GM12878 (cell line): Measurements from ENCODE around the gene GNA14. TPM values are rescaled to one million over a fixed set of nuclear protein-coding genes. Genes with fewer than 3 reads are reported as not detected.

Experiments
- ATAC-seq: fragments of 200-7000 bp; cut with Tn5 transposase; 3 replicates; pipeline ENCODE4 v1.9.1; 2020; ENCODE audit warnings: mild to moderate bottlenecking, moderate library complexity
- BruUV-seq: library from RNA; stranded (reverse); fragments of 400-500 nt; replicated peaks from 2 replicates; lab custom pipeline; 2021; lab: Mats Ljungman, UMichigan
- CTCF ChIA-PET: fragments of 300-600 bp; sonication (Branson Sonifier 250); formaldehyde crosslinking; extraction: SDS; loops from one replicate; lab custom pipeline; 2021; ENCODE audit warnings: inconsistent platforms; lab: Yijun Ruan, JAX
- POLR2A ChIA-PET: fragments of 350-600 bp; formaldehyde crosslinking; extraction: SDS; loops from one replicate; lab custom pipeline; 2021; ENCODE audit warnings: inconsistent platforms; lab: Charles Lee
- RAD21 ChIA-PET: fragments of 300-600 bp; sonication (Branson Sonifier 250); formaldehyde crosslinking; loops from one replicate; lab custom pipeline; 2023; ENCODE audit warnings: antibody characterized with exemption; ENCODE audit not compliant: unreplicated experiment; lab: Charles Lee
- SMC1A ChIA-PET: fragments of 300-600 bp; sonication (Branson Sonifier 250); formaldehyde crosslinking; loops from one replicate; lab custom pipeline; 2023; ENCODE audit not compliant: unreplicated experiment, uncharacterized antibody; lab: Charles Lee
- DNase-seq: peaks from one replicate; pipeline ENCODE4 v3.0.0-alpha.2; 2011; ENCODE audit warnings: low read depth, low spot score
- FAIRE-seq: peaks from 3 replicates; lab custom pipeline; 2011; peaks lifted over from hg19 to GRCh38; lab: Jason Lieb, UNC
- H2AFZ ChIP-seq: 2 replicates; pipeline ENCODE4 v1.6.0; 2011; ENCODE audit warnings: low read depth, low read length, control low read depth; ENCODE audit not compliant: control insufficient read depth
- H3K27ac ChIP-seq: 2 replicates; pipeline ENCODE4 v1.5.1; 2011; ENCODE audit warnings: control low read depth; ENCODE audit not compliant: control insufficient read depth, insufficient read depth
- H3K27me3 ChIP-seq, 2 experiments: replicated peaks in 1 of 2; 2 replicates each; pipeline versions ENCODE4 v1.6.0 to v1.6.1; 2011; ENCODE audit warnings: low read length in 1 of 2; ENCODE audit not compliant: control insufficient read depth in 2 of 2, insufficient read depth in 2 of 2
- H3K36me3 ChIP-seq, 2 experiments: 2 replicates each; pipeline ENCODE4 v1.5.1; 2011; ENCODE audit warnings: low read length in 1 of 2; ENCODE audit not compliant: control insufficient read depth in 2 of 2, insufficient read depth in 2 of 2
- H3K4me1 ChIP-seq: 2 replicates; pipeline ENCODE4 v1.6.1; 2011; ENCODE audit warnings: mild to moderate bottlenecking, low read length, moderate library complexity, mixed read lengths; ENCODE audit not compliant: control insufficient read depth, insufficient read depth
- H3K4me2 ChIP-seq: 2 replicates; pipeline ENCODE4 v1.6.0; 2011; ENCODE audit warnings: control low read depth; ENCODE audit not compliant: control insufficient read depth, insufficient read depth
- H3K4me3 ChIP-seq: fragments of 200-600 bp; sonication (generic); 2 replicates; pipeline ENCODE4 v1.5.1; 2016
- H3K79me2 ChIP-seq: 2 replicates; pipeline ENCODE4 v1.6.0; 2011; ENCODE audit warnings: low read length; ENCODE audit not compliant: control insufficient read depth, insufficient read depth
- H3K9ac ChIP-seq: 2 replicates; pipeline ENCODE4 v1.8.0; 2011; ENCODE audit warnings: low read length, control low read depth, mixed read lengths; ENCODE audit not compliant: control insufficient read depth, insufficient read depth
- H3K9me3 ChIP-seq: replicated peaks from 3 replicates; pipeline ENCODE4 v1.5.1; 2011; ENCODE audit warnings: mild to moderate bottlenecking, low read length; ENCODE audit not compliant: control insufficient read depth, insufficient read depth
- H4K20me1 ChIP-seq: 2 replicates; pipeline ENCODE4 v1.6.0; 2011; ENCODE audit not compliant: control insufficient read depth, insufficient read depth
- CBFB ChIP-seq: IDR thresholded peaks from 2 replicates; pipeline ENCODE4 v1.6.1; 2016; ENCODE audit warnings: antibody characterized with exemption, low read depth
- HDAC6 ChIP-seq: fragments of 200-600 bp; sonication (generic); IDR thresholded peaks from one replicate; pipeline ENCODE4 v1.8.0; 2017; ENCODE audit warnings: antibody characterized with exemption; ENCODE audit not compliant: unreplicated experiment
- IKZF2 ChIP-seq, 2 experiments: fragments of 450-650 bp; IDR thresholded peaks; 2 replicates each; pipeline ENCODE4 v1.6.1; 2017; ENCODE audit warnings: mild to moderate bottlenecking in 2 of 2, moderate library complexity in 2 of 2
- KAT2A ChIP-seq: conservative IDR thresholded peaks from 2 replicates; pipeline ENCODE4 v1.6.1; 2011; ENCODE audit warnings: low read depth, low read length; ENCODE audit not compliant: control insufficient read depth
- MEF2B ChIP-seq: fragments of 450-650 bp; IDR thresholded peaks from 2 replicates; pipeline ENCODE4 v1.6.1; 2018; ENCODE audit warnings: mild to moderate bottlenecking, moderate library complexity; ENCODE audit not compliant: partially characterized antibody, poor library complexity, severe bottlenecking
- MTA3 ChIP-seq: IDR thresholded peaks from 2 replicates; pipeline ENCODE4 v1.6.1; 2012; ENCODE audit warnings: low read length, inconsistent platforms, borderline replicate concordance
- MYC ChIP-seq: IDR thresholded peaks from 2 replicates; pipeline ENCODE4 v1.6.1; 2011; ENCODE audit warnings: mild to moderate bottlenecking, low read length, moderate library complexity, inconsistent platforms; ENCODE audit not compliant: insufficient read depth, insufficient replicate concordance, insufficient read length, severe bottlenecking
- NFIC ChIP-seq: IDR thresholded peaks from 2 replicates; pipeline ENCODE4 v1.6.1; 2012; ENCODE audit warnings: low read depth, mild to moderate bottlenecking, inconsistent platforms, low read length, moderate library complexity
- NR2F1 ChIP-seq: fragments of 450-650 bp; conservative IDR thresholded peaks from 2 replicates; pipeline ENCODE4 v1.6.1; 2017; ENCODE audit warnings: mild to moderate bottlenecking
- NRF1 ChIP-seq: conservative IDR thresholded peaks from 2 replicates; pipeline ENCODE4 v1.6.1; 2011; ENCODE audit warnings: mild to moderate bottlenecking, low read depth, low read length, improper control_type of control experiment
- RB1 ChIP-seq: fragments of 450-650 bp; formaldehyde crosslinking; IDR thresholded peaks from 2 replicates; pipeline ENCODE4 v1.6.1; 2017; ENCODE audit warnings: mild to moderate bottlenecking, borderline replicate concordance
- SMAD1 ChIP-seq: fragments of 450-650 bp; IDR thresholded peaks from 2 replicates; pipeline ENCODE4 v1.6.1; 2018; ENCODE audit warnings: mild to moderate bottlenecking, low read depth; ENCODE audit not compliant: partially characterized antibody
- SMAD5 ChIP-seq: IDR thresholded peaks from 2 replicates; pipeline ENCODE4 v1.6.1; 2016; ENCODE audit warnings: antibody characterized with exemption, low read depth
- SREBF2 ChIP-seq: IDR thresholded peaks from 2 replicates; pipeline ENCODE4 v1.6.1; 2012; ENCODE audit warnings: mild to moderate bottlenecking, low read length
- USF1 ChIP-seq: IDR thresholded peaks from 2 replicates; pipeline ENCODE4 v1.6.1; 2011; ENCODE audit warnings: borderline replicate concordance, low read depth, mild to moderate bottlenecking, moderate library complexity, mixed read lengths, low read length; ENCODE audit not compliant: insufficient read depth; ENCODE audit errors: extremely low read length
- WRNIP1 ChIP-seq: IDR thresholded peaks from 2 replicates; pipeline ENCODE4 v1.6.1; 2011; ENCODE audit warnings: low read depth, low read length, improper control_type of control experiment, borderline replicate concordance
- WGBS: methylation state at CpG from one replicate; pipeline ENCODE4 v1.1.6; 2016; ENCODE audit warnings: low lambda C conversion rate; ENCODE audit not compliant: insufficient replicate concordance, insufficient coverage; ENCODE audit errors: missing lambda C conversion rate; 5-methylcytosine and 5-hydroxymethylcytosine counted together
- in situ Hi-C: fragments of 300-500 bp; cut with MboI; formaldehyde crosslinking; loops from 9 replicates; pipeline ENCODE4 v1.14.3; 2018; ENCODE audit warnings: mixed read lengths
- intact Hi-C: fragments of 100-400 bp; cut with micrococcal nuclease; formaldehyde crosslinking; loops from one replicate; pipeline ENCODE4 v1.14.2; 2022; ENCODE audit not compliant: unreplicated experiment
- polyA plus RNA-seq, 11 experiments: library from polyadenylated mRNA; depleted of rRNA in 4 of 11; unstranded in 6 of 11; stranded (reverse) in 5 of 11; fragments of >200 nt; fragmentation: Nextera tagmentation in 4 of 11; fragmentation: Illumina TruSeq in 1 of 11; extraction: Ambion mirVana in 4 of 11; extraction: Trizol in 1 of 11; gene quantifications; 1 replicate in 1 of 11; 2 replicates in 10 of 11; pipeline versions ENCODE4 v1.2.1 to v1.2.3, GENCODE V29; 2011 to 2016; ENCODE audit warnings: inconsistent platforms in 2 of 11, missing spikeins in 2 of 11, low read depth in 1 of 11
- total RNA-seq, 4 experiments: library from RNA; depleted of rRNA in 3 of 4; stranded (reverse); fragments of >200 nt in 3 of 4; fragmentation: Illumina TruSeq in 1 of 4; extraction: Trizol in 1 of 4; gene quantifications; 2 replicates each; pipeline versions ENCODE4 v1.2.1 to v1.2.3, GENCODE V29; 2013 to 2021
- TF ChIP-seq, protein P1 (sequence below): fragments of 450-650 bp; conservative IDR thresholded peaks from 2 replicates; pipeline ENCODE4 v1.6.1; 2017; ENCODE audit warnings: mild to moderate bottlenecking, moderate library complexity

Gene GNA14
- total and polyA plus RNA-seq, 10 of the 15 experiments (the other 5 are each of a cell fraction or from before 2014, with no cell fraction given) = 0.17 TPM; not detected in 9

- SMC1A ChIA-PET = no interaction called here
- H3K4me3 ChIP-seq = no peak overlapping the region
- no peaks in the 10 kb centered on the region for H3K27me3 ChIP-seq
- no peak overlapping the region for H3K27ac ChIP-seq
- 17% methylated on average over 3 of the region's 3 CpGs for WGBS
- H3K36me3 ChIP-seq = no peaks in the 10 kb centered on the region
- no peak for ATAC-seq
- H3K4me1 ChIP-seq = no peaks in the 10 kb centered on the region
- no TSS peak for BruUV-seq
- RAD21 ChIA-PET = no interaction called here
- H3K9me3 ChIP-seq = no peaks in the 10 kb centered on the region
- intact Hi-C loops = no loop called here
- H2AFZ ChIP-seq = no peak overlapping the region
- H3K4me2 ChIP-seq = no peak overlapping the region
- TF ChIP-seq SMAD1 (no peak), NR2F1 (no peak), IKZF2 (IDR thresholded peaks at IDR 0.05) (no peak), NFIC (no peak), USF1 (no peak)
- no peaks in the 10 kb centered on the region for H3K79me2 ChIP-seq
- no peak for FAIRE-seq
- H3K9ac ChIP-seq = no peak overlapping the region
- in situ Hi-C loops = no loop called here
- CTCF ChIA-PET = no interaction called here
- H4K20me1 ChIP-seq = no peaks in the 10 kb centered on the region
- DNase-seq = no peak
- POLR2A ChIA-PET = no interaction called here
These were observed 209.5 kb downstream of the GNA14 start for GRCh38 chr9:77438653-77439052.

DNA sequence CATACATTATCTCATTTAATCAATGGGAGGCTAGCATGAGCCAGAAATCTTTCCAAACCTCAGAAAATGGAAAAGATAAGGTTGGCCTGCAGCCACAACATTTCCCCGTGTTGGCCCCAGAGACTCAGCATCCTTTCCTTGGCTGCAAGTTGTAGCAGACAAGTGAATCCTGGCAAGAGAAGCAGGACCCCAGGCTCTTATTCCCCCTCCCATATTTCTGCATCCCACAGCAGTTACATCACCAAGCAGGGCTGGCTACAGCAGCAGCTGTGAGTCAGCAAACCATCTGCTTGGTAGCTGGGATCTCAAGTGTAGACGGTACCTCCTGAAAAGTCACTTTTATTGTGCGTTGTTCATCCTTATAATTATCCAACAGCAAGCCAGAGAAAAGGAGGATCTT is 212.4 kb downstream of the GNA14 start:
- WGBS = 92% methylated on average over 3 of the region's 3 CpGs
- Histone ChIP-seq H4K20me1 (no peaks in the 10 kb centered on the region), H3K4me3 (no peak overlapping the region), H3K9me3 (no peaks in the 10 kb centered on the region), H3K36me3 (no peaks in the 10 kb centered on the region), H3K79me2 (no peaks in the 10 kb centered on the region), H3K4me1 (no peaks in the 10 kb centered on the region), H3K9ac (no peak overlapping the region), H3K4me2 (no peak overlapping the region), H2AFZ (no peak overlapping the region), H3K27me3 (no peaks in the 10 kb centered on the region), H3K27ac (no peak overlapping the region)
- intact Hi-C loops (no loop called here), in situ Hi-C loops (no loop called here)
- ATAC-seq (no peak), DNase-seq (no peak), FAIRE-seq (no peak)
- ChIA-PET RAD21 (no interaction called here), POLR2A (no interaction called here), SMC1A (no interaction called here), CTCF (interaction anchor here (3.7 kb wide), 1 partner anchor 20 kb away, joined by 42 read pairs; no protein-coding TSS in a partner anchor)
- no TSS peak for BruUV-seq
- TF ChIP-seq KAT2A = no peak
- no peak for TF ChIP-seq CBFB
- no peak for TF ChIP-seq HDAC6
- TF ChIP-seq RB1 = no peak
- no peak for TF ChIP-seq MTA3
- no peak for TF ChIP-seq NRF1
- TF ChIP-seq MEF2B = no peak
- no peak for TF ChIP-seq SREBF2
- TF ChIP-seq, protein P1, sequence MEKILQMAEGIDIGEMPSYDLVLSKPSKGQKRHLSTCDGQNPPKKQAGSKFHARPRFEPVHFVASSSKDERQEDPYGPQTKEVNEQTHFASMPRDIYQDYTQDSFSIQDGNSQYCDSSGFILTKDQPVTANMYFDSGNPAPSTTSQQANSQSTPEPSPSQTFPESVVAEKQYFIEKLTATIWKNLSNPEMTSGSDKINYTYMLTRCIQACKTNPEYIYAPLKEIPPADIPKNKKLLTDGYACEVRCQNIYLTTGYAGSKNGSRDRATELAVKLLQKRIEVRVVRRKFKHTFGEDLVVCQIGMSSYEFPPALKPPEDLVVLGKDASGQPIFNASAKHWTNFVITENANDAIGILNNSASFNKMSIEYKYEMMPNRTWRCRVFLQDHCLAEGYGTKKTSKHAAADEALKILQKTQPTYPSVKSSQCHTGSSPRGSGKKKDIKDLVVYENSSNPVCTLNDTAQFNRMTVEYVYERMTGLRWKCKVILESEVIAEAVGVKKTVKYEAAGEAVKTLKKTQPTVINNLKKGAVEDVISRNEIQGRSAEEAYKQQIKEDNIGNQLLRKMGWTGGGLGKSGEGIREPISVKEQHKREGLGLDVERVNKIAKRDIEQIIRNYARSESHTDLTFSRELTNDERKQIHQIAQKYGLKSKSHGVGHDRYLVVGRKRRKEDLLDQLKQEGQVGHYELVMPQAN = no peak
- no peak for TF ChIP-seq MYC
- no peak for TF ChIP-seq WRNIP1
- TF ChIP-seq SMAD5 = no peak
